Cardiac muscle cell (in vitro differentiated cells and primary cell): ENCODE measurements around the gene CCBE1. TPM values are rescaled to one million over a fixed set of nuclear protein-coding genes. Genes with fewer than 3 reads are reported as not detected.

Experiments
- DNase-seq, 2 donors: peaks; one replicate each; pipeline versions ENCODE4 v3.0.0 to v3.0.0-alpha.2; 2010 to 2017; ENCODE audit warnings: low read depth in 1 of 2, low spot score in 1 of 2
- H3K27ac ChIP-seq: fragments of 200-600 bp; sonication (generic); 2 replicates; pipeline ENCODE4 v1.5.1; 2016
- H3K27me3 ChIP-seq: fragments of 200-600 bp; sonication (generic); 2 replicates; pipeline ENCODE4 v1.6.0; 2016; ENCODE audit warnings: control low read depth
- H3K36me3 ChIP-seq: fragments of 200-600 bp; sonication (generic); 2 replicates; pipeline ENCODE4 v1.5.1; 2016; ENCODE audit warnings: control low read depth
- H3K4me1 ChIP-seq: fragments of 200-600 bp; sonication (generic); 2 replicates; pipeline ENCODE4 v1.8.1; 2017; ENCODE audit warnings: low read depth, mild to moderate bottlenecking, mixed run types
- H3K4me3 ChIP-seq: fragments of 200-600 bp; sonication (generic); 2 replicates; pipeline ENCODE4 v1.5.1; 2016; ENCODE audit warnings: mild to moderate bottlenecking
- H3K9me3 ChIP-seq: fragments of 200-600 bp; sonication (generic); 2 replicates; pipeline ENCODE4 v1.5.1; 2017; ENCODE audit warnings: low read depth, mild to moderate bottlenecking, control low read depth
- CTCF ChIP-seq: IDR thresholded peaks from 2 replicates; pipeline ENCODE4 v1.5.1; 2012; ENCODE audit warnings: low read depth, mild to moderate bottlenecking, low read length
- polyA plus RNA-seq: library from polyadenylated mRNA; unstranded; fragments of >200 nt; fragmentation: Nextera tagmentation; extraction: Ambion mirVana; gene quantifications from 2 replicates; pipeline ENCODE4 v1.2.1, GENCODE V29; 2016
- total RNA-seq: library from RNA; depleted of rRNA; stranded (reverse); fragments of >200 nt; gene quantifications from 2 replicates; pipeline ENCODE4 v1.2.3, GENCODE V29; 2016

The CCBE1 gene
- total and polyA plus RNA-seq, 2 experiments from 2014 or later: 1.5 to 3.7 TPM

GRCh38 chr18:59690996-59691395, 6.2 kb downstream of the CCBE1 start:
- Histone ChIP-seq H3K4me1 (no peaks in the 10 kb centered on the region), H3K36me3 (no peaks in the 10 kb centered on the region), H3K4me3 (no peak overlapping the region), H3K9me3 (no peaks in the 10 kb centered on the region), H3K27me3 (peaks cover 90% of the 10 kb centered on the region), H3K27ac (no peak overlapping the region)
- DNase-seq: peak in 1 of 2 donors; percentile 49
- no peak for TF ChIP-seq CTCF

- DNase-seq: no peak
- no peak for TF ChIP-seq CTCF
- H3K27me3 ChIP-seq: peaks cover 88% of the 10 kb centered on the region
- H3K4me3 ChIP-seq: no peak overlapping the region
- no peak overlapping the region for H3K27ac ChIP-seq
- H3K36me3 ChIP-seq: no peaks in the 10 kb centered on the region
- H3K9me3 ChIP-seq: no peaks in the 10 kb centered on the region
- no peaks in the 10 kb centered on the region for H3K4me1 ChIP-seq
Observed at GRCh38 chr18:59690186-59690982, 6.8 kb downstream of the CCBE1 start.

- TF ChIP-seq CTCF: no peak
- H3K27ac ChIP-seq: no peak overlapping the region
Observed at GRCh38 chr18:59689756-59690155, 7.5 kb downstream of the CCBE1 start.

GRCh38 chr18:59686260-59686659, 11.0 kb downstream of the CCBE1 start:
- Histone ChIP-seq H3K27ac (no peak overlapping the region), H3K4me3 (no peak overlapping the region), H3K9me3 (no peaks in the 10 kb centered on the region), H3K27me3 (peaks cover 92% of the 10 kb centered on the region), H3K36me3 (no peaks in the 10 kb centered on the region), H3K4me1 (no peaks in the 10 kb centered on the region)
- no peak for DNase-seq
- TF ChIP-seq CTCF: no peak

More at GRCh38 chr18:59689756-59690155, 7.5 kb downstream of the CCBE1 start:
- DNase-seq: no peak
- Histone ChIP-seq H3K4me1 (no peaks in the 10 kb centered on the region), H3K4me3 (no peak overlapping the region), H3K36me3 (no peaks in the 10 kb centered on the region), H3K9me3 (no peaks in the 10 kb centered on the region), H3K27me3 (peaks cover 88% of the 10 kb centered on the region)

GRCh38 chr18:59685501-59685900, 11.7 kb downstream of the CCBE1 start:
- TF ChIP-seq CTCF: no peak
- no peak for DNase-seq
- peaks cover 85% of the 10 kb centered on the region for H3K27me3 ChIP-seq

More at GRCh38 chr18:59685501-59685900, 11.7 kb downstream of the CCBE1 start:
- no peaks in the 10 kb centered on the region for H3K4me1 ChIP-seq
- H3K36me3 ChIP-seq: no peaks in the 10 kb centered on the region
- H3K27ac ChIP-seq: no peak overlapping the region
- H3K9me3 ChIP-seq: no peaks in the 10 kb centered on the region
- no peak overlapping the region for H3K4me3 ChIP-seq
